ENCODE measurements around the gene RPLP1. TPM values are rescaled to one million over a fixed set of nuclear protein-coding genes. Genes with fewer than 3 reads are reported as not detected.

Gene RPLP1
- total RNA-seq, 4 donors from 2014 or later = 1,024 to 2,624 (median 1,151) TPM

DNA sequence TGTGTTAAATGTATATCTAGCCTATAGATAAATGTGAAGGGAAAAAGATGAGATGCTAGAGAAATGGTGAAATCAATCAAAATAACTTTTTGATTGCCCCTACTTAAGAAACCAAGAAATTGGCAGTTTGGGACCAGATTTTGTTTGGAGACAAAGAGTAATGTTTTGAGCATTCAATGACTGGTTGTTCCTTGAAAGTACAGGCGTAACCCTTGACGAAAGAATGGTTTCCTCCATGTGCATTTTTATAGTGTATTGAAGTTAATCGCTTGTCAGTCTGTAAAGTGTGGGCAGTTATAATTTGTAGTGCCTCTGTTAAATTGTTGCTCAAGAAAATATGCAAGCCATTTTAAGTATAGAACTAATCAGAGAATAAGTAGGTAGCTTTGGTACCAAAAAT is 37.2 kb upstream of the RPLP1 start:
- DNase-seq (ENCODE audit: low spot score in 2 of 2) = no peak
- no peak for TF ChIP-seq POLR2A (IDR thresholded peaks at IDR 0.05)
- TF ChIP-seq, protein P1, sequence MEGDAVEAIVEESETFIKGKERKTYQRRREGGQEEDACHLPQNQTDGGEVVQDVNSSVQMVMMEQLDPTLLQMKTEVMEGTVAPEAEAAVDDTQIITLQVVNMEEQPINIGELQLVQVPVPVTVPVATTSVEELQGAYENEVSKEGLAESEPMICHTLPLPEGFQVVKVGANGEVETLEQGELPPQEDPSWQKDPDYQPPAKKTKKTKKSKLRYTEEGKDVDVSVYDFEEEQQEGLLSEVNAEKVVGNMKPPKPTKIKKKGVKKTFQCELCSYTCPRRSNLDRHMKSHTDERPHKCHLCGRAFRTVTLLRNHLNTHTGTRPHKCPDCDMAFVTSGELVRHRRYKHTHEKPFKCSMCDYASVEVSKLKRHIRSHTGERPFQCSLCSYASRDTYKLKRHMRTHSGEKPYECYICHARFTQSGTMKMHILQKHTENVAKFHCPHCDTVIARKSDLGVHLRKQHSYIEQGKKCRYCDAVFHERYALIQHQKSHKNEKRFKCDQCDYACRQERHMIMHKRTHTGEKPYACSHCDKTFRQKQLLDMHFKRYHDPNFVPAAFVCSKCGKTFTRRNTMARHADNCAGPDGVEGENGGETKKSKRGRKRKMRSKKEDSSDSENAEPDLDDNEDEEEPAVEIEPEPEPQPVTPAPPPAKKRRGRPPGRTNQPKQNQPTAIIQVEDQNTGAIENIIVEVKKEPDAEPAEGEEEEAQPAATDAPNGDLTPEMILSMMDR (IDR thresholded peaks at IDR 0.05) = no peak
- intact Hi-C loops (cut with DNase I; ENCODE audit: low total_unique reads) = no loop called here
- H3K4me3 ChIP-seq (ENCODE audit: low read depth, poor library complexity, severe bottlenecking) = no peak overlapping the region
- 79 to 81% methylated on average over 3 of the region's 3 CpGs for WGBS, 2 donors

- no peak overlapping the region for H3K4me3 ChIP-seq (ENCODE audit: low read depth, poor library complexity, severe bottlenecking)
- DNase-seq (ENCODE audit: low spot score in 2 of 2) = no peak
- TF ChIP-seq, protein P1 (IDR thresholded peaks at IDR 0.05) = no peak
- no peak for TF ChIP-seq POLR2A (IDR thresholded peaks at IDR 0.05)
These were observed 35.0 kb upstream of the RPLP1 start for GRCh38 chr15:69417581-69417980.

DNA sequence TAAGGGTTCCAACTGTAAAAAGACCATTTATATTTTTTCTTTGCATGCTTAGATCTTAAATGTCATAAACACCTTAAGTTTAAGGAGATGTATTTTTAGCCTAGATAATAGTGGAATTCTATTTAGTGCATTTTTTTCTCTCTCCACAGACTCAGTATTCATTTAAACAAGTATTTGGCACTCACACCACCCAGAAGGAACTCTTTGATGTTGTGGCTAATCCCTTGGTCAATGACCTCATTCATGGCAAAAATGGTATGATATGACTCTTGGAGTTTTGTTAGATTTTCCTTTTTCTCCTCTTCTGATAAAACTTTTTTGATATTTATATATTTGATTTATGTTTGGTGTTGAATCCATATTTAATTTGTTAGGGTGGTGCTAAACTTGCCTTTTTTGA is 31.1 kb upstream of the RPLP1 start:
- TF ChIP-seq POLR2A (IDR thresholded peaks at IDR 0.05) = no peak
- TF ChIP-seq, protein P1 (IDR thresholded peaks at IDR 0.05) = no peak
- DNase-seq (ENCODE audit: low spot score in 2 of 2) = no peak
- H3K4me3 ChIP-seq (ENCODE audit: low read depth, poor library complexity, severe bottlenecking) = no peak overlapping the region
- intact Hi-C loops (cut with DNase I; ENCODE audit: low total_unique reads) = no loop called here

More at GRCh38 chr15:69417581-69417980, 35.0 kb upstream of the RPLP1 start:
- intact Hi-C loops (cut with DNase I; ENCODE audit: low total_unique reads) = no loop called here

DNA sequence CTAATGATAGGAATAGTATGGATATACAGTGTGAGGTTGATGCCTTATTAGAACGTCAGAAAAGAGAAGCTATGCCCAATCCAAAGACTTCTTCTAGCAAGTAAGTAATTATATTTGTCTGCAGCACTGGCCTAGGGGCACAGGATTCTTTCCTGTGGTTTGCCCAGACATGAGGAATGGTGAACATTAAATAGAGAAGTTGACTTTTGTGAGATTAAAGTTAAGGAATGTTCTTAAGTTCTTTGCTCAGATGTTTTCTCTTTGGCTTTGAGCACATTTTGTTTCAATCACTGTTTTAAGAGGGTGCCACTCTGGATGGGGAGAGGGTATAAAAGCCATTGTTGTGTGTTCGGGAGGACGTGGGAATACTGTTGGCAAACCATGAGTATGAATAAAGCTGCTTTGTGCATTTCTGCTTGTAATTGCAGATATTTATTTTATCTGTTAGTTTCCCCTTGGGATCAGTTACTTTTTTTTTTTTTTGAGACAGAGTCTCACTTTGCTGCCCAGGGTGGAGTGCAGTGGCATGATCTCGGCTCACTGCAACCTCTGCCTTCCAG is 30.2 kb upstream of the RPLP1 start:
- intact Hi-C loops (cut with DNase I; ENCODE audit: low total_unique reads) = no loop called here
- DNase-seq (ENCODE audit: low spot score in 2 of 2) = no peak
- 47 to 57% methylated on average over 4 of the region's 4 CpGs for WGBS, 2 donors
- no peak for TF ChIP-seq POLR2A (IDR thresholded peaks at IDR 0.05)
- TF ChIP-seq, protein P1 (IDR thresholded peaks at IDR 0.05) = no peak
- no peak overlapping the region for H3K4me3 ChIP-seq (ENCODE audit: low read depth, poor library complexity, severe bottlenecking)

DNA sequence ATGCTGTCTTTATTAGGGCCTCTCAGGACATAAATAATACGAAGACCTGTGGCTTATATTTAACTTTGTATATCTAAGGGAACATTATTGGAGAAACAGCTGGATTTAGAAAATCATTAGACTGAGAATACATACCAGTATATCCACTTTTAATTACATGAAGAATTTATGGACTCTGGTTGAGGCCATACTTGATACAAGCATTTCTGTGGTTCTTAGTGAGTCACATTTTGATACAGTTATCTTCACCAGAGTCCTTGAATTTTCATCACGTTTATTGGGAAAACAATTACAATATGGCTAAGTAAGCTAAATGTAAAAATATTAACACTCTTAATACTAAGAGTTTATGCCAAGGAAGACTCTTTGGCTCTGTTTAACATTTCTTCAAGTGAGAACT is 28.6 kb upstream of the RPLP1 start:
- no peak overlapping the region for H3K4me3 ChIP-seq (ENCODE audit: low read depth, poor library complexity, severe bottlenecking)
- 90 to 94% methylated on average over 2 of the region's 2 CpGs for WGBS, 2 donors
- TF ChIP-seq POLR2A (IDR thresholded peaks at IDR 0.05) = no peak
- TF ChIP-seq, protein P1 (IDR thresholded peaks at IDR 0.05) = no peak
- DNase-seq (ENCODE audit: low spot score in 2 of 2) = no peak
- intact Hi-C loops (cut with DNase I; ENCODE audit: low total_unique reads) = no loop called here

DNA sequence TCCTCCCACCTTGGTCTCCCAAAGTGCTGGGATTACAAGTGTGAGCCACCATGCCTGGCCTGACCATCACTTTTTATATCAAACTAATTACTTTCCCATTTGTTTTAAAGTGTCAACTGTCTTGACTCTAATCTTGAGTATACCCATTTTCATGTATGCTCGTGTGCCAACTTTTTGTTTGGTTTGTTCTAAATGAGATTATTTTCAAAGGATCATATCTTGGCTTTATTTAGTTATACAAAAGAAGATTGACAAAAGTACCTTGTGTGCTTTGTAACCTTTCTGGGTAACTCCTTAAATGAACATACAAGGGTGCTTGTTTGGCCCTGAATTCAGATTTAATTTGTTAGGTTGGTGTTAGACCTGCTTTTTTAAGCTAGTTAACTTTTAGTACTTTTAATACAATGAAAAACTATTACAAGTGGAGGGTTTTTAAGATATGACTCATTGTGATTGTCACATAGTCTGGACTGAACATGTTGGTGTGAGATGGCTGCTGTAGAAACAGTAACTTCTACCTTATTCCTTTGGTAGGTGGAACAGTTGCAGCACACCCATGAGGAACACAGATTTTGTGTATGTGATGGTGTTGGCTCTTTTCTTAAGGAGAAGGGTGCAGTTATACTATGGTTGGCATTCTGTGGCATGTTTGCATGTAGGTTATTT is 27.7 kb upstream of the RPLP1 start:
- H3K4me3 ChIP-seq (ENCODE audit: low read depth, poor library complexity, severe bottlenecking) = no peak overlapping the region
- TF ChIP-seq, protein P1 (IDR thresholded peaks at IDR 0.05) = no peak
- no peak for TF ChIP-seq POLR2A (IDR thresholded peaks at IDR 0.05)
- no peak for DNase-seq (ENCODE audit: low spot score in 2 of 2)
- intact Hi-C loops (cut with DNase I; ENCODE audit: low total_unique reads) = no loop called here
- 97 to 100% methylated on average over 1 of the region's 1 CpG for WGBS, 2 donors

Measured in lower leg skin (tissue), 4 donors.